ENCODE measurements around the gene NISCH.
"Not testable (repeated sequence)": the region's sequence is repeated elsewhere in the genome, so short reads cannot be mapped to it uniquely, and the experiment has no call there.

NISCH gene

DNA sequence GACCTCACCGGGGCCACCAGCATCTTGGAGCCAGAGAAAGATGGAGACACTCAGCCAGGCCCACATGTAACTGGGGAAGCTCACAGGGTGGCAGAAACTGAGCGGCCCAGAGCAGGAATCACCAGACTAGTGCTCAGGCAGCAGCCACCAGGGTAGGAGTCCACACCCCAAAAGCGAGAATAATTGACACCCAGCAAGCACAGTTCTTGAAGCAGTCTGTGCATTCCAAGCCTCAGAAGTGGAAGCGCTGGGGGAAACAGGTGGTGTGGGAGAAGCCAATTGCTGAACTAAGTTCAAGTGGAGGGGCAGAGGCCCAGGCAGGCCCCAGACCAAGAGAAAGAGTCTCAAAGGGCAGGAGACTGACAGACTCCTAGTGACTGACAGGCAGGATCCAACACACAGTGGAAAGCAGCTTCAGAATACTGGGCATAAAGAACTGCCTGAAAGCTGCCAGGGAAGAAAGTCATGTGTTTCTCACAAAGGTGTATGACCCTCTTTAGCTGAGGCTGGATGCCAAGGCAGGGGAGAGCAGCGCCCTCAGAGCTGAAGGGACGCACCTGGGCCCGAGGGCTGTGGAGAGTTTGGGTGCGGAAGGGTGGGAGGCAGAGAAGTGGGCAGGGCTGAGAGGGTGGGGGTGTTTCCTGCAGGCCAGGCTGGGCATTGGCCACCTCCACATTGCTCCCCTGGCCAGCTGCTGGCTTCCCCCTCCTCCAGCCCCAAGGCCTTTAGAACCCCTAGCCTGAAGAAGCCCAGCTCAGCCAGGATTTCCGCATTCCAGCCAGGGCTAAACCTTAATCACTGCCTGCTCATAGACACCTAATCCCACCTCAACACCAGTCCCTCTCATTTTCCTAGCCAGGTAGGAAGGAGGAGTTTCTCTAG lies 70.5 kb downstream of the NISCH start:
- DNase-seq (ENCODE audit: low read depth in 1 of 2, low spot score in 1 of 2), result no peak

DNA sequence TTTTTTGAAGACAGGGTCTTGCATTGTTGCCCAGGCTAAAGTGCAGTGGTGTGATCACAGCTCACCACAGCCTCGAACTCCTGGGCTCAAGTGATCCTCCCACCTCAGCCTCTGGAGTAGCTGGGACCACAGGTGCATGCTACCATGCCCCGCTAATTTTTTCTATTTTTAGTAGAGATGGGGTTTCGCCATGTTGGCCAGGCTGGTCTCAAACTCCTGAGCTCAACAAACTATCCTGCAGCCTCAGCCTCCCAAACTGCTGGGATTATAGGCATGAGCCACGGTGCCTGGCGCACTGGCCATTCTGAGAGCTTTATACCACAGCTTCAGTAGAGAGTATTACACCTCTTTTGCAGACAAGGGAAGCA lies 71.3 kb downstream of the NISCH start:
- not testable (repeated sequence) for DNase-seq (ENCODE audit: low read depth in 1 of 2, low spot score in 1 of 2)

DNA sequence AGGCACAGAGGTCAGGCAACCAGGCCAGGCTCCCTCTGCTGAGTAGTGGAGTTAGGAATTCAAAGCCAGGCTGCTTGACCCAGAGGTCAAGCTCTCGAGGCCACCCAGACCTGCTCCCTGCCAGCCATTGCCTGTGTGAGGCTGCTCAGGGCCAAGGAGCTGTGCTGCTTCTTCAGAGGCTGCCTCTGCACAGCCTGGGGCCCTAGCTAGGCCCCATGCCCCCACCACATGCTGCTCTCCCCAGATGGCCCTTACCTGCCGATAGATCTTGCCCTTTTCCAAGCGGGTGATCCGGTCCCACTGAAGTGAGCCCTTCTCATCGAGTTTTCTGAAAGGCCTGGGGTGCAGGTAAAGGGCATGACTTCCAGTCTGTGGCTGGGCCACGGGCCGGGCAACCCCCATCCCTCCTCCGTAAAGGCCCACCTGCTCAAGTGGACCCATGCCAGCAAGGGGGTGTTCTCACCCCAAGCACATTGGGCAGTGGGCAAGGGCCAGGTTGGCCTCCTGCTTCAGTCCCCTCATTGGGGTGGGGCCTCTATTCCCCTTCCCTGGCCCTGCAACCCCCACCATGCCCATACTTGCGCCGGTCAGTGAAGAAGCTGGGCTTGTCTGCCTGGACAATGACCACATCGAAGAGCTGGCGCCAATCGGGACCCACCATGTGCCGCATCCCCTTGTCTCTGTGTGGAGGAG lies 71.8 kb downstream of the NISCH start:
- no peak for DNase-seq (ENCODE audit: low read depth in 1 of 2, low spot score in 1 of 2)

DNA sequence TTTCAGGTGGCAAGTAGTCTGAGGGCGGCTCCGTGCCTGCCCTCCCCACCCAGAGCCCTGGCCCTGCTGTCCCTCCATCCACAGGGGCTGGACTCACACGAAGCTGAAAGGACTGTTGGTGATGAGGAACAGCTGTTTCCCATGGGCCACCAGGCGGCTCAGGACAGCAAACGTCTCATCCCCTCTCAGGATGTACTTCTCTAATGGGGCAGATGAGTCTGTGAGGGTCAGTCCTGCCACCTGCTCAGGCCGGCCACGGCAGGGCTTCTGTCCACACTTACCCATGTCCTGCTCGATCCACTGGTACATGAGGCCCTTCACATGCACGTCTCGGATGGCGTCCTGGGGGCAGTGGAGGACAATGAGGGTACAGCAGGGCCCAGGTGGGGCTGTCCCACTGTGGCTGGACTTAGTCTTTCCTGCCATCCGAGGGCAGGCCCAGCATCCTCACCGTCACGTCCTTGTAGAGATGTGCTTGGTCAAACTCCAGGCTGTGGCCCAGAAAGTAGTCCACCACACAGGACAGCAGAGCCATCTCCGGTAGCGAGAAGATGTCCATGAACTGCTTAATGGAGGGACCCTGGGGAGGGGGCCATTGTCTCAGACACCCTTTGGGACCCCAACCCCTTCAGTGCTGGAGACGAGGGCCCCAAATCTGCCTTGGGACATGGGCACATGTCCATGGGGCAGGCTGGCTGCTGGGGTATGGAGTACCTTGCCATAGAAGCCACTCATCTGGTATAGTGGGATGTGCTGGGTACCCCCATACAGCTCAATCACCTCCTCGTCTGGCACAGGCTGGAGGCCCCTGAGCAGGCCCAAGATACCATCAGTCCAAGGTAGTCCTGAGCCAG lies 72.6 kb downstream of the NISCH start:
- DNase-seq (ENCODE audit: low read depth in 1 of 2, low spot score in 1 of 2), result no peak

GRCh38 chr3:52528586-52529375 lies 73.4 kb downstream of the NISCH start:
- no peak for DNase-seq (ENCODE audit: low read depth in 1 of 2, low spot score in 1 of 2)

DNA sequence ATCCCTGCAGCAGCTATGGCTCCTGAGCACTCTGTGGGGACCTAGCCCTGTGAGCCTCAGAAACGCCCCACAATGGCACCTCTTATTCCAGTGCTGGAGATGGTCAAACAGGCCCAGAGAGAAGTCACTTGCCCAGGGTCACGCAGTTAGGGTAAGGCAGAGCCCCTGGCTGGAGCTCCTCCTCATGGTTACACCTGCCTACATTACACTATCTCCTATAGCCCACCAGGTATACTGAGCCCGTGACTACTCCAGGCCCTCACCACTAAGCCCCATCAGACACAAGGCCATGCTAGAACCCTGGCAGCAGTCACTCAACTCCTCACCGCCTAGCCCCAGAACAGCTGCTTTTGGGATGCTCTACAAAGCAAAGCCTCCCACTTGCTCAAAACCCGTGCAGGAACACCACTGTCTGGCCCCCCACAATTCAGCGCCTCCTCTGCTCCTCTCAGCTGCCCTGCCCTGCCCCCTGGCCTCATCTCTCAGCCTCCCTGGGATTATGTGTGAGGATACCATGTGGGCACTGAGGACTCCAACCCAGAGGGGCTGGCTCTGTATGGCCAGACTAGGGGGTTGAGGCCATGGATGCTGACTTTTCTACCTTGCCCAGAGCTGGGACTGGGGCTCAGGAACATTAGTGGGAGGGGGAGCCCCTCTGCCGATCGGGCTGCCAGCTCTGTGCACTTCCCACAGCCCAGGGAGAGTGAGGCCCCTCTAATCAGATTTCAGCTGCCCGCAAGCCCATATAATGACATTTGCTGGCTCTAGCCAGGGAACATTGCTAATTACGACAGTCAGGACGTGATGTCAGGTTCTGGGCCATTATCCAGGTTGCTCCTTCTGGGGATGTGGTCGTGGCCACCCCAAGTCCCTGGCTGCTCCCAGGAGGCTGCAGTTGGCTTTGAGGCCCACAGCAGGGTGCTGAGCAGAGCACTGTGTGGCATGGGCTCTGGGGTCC lies 74.3 kb downstream of the NISCH start:
- DNase-seq (ENCODE audit: low read depth in 1 of 2, low spot score in 1 of 2), result no peak

- no peak for DNase-seq (ENCODE audit: low read depth in 1 of 2, low spot score in 1 of 2)
These were observed 75.8 kb downstream of the NISCH start for GRCh38 chr3:52530918-52531826.

DNA sequence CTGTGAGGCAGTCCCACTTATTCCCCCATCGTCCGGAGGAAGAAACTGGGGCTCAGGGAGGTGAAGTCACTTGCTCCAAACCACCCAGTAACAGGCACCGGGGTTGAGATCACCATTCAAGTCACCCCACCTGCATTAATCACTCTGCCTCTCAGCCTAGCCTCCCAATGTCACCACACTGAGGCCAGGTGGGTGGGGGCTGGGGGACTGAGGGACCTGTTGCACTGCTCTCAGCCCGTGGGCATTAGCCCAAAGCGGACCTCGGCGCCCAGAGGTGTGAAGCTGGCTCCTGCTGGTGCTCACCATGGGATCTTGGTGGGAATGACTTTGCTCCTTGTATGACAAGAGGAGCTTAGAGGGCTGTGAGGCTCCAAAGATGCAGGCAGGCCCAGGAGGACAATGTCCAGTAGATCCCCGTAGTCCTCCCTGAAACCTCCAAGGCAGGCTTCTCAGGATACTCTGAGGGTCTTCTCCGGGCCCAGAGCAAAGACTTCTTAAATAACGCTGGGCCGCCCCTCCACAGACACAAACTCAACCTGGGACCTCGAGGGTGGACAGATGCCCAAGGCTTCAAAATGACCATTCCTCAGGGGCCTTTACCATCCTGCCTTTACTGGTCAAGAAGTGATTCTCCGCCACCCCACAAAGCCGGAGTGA lies 76.6 kb downstream of the NISCH start:
- no peak for DNase-seq (ENCODE audit: low read depth in 1 of 2, low spot score in 1 of 2)

GRCh38 chr3:52532517-52532837 lies 77.1 kb downstream of the NISCH start:
- DNase-seq (ENCODE audit: low read depth in 1 of 2, low spot score in 1 of 2), result no peak

DNA sequence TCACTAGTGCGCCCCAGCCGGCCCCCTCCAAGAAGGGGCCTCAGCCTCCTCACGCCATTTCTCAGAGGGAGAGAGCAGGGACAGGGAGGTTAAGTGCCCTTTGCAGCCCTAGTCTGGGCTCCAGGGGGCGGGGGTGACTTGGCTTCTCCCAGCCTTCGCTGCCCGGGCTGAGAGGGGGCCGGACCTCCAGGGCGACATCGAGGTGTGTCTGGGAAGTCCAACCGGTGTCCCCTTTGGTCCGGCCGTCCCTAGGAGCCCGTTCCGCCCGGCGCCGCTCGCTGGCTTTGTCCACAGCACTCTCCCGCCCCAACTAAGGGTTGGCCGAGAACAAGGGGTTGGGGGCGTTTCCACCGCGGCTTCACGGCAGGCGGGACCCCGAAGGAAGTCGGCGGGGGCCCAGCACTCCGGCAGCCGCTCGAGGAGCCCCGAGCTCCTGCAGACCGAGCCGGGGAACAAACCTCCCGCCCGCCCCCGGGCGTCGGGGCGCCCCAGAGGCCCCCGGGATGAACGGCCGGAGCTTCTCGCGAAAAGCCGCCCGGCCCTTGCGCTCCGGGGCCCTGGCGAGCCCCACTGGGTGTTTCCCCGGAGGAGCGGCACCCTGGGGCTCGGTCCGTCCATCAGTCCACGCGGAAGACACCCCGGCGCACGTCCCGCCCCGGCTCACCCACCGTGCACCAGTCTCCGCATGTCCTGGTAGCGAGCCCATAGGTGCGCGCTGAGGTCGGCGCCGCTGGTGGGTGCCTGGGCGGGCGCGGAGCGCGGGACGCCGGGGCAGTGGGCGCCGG lies 77.6 kb downstream of the NISCH start:
- no peak for DNase-seq (ENCODE audit: low read depth in 1 of 2, low spot score in 1 of 2)

GRCh38 chr3:52533623-52534280 lies 78.3 kb downstream of the NISCH start, which contains the start of gene NT5DC2:
Gene NT5DC2, minus strand, starts transcription at chr3:52533857. Its CDS starts 120 bp downstream, at chr3:52533737.
- peak; percentile 36 to 46 for DNase-seq (ENCODE audit: low read depth in 1 of 2, low spot score in 1 of 2)

DNA sequence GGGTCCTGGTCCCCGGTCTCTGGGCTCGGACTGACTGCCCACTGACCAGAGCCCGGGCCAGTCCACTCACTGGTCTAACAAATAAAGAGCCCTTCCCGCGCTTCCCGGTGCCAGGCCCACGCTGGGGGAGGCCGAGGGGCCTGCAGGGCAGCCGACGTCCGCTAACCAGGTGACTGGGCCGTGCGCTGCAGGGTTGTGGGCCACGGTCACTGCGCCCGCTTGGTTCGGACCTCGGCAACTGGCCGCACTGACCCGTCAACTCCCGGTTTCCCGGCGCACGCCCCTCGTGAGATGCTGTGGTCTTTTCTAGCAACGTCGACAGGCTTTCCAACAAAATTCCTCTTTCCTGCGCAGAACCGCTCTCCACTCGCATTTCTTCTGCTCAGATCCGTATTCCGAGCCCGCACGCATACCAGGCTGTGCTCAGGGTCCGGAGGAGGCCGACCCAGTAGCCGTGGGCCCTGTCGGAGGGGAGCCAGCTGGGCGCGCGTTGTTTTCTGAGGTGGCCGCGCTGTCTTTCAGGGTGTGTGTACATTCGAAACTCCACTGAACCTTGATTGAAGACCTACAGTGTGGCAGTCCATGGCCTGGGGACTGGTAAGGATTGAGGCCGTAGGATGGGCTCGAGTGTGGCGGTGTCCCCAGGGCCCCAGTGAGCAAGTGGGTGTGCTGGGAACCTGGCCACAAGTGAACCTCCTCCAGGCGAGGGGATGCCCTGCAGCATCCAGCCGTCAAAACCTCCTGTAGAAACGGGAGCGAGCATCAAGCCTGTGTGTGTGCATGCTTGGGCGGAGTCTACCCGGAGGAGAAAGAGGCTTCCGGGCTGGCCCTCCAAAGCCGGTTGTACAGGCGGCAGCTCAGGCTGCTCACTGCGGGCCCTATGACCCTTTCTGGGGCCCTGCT lies 79.1 kb downstream of the NISCH start:
- no peak for DNase-seq (ENCODE audit: low read depth in 1 of 2, low spot score in 1 of 2)

GRCh38 chr3:52535411-52536111 lies 80.2 kb downstream of the NISCH start:
- no peak for DNase-seq (ENCODE audit: low read depth in 1 of 2, low spot score in 1 of 2)

GRCh38 chr3:52536112-52536368 lies 80.6 kb downstream of the NISCH start:
- DNase-seq (ENCODE audit: low read depth in 1 of 2, low spot score in 1 of 2), result no peak

GRCh38 chr3:52536369-52537164 lies 81.2 kb downstream of the NISCH start, which contains the start of gene UQCC5:
Gene UQCC5, plus strand, starts transcription at chr3:52536605. Its CDS starts 151 bp downstream, at chr3:52536756.
- DNase-seq (ENCODE audit: low read depth in 1 of 2, low spot score in 1 of 2), result peak; percentile 94 to 96

Data from activated CD4-positive, alpha-beta T cell treated with anti-CD3 and anti-CD28 coated beads, Interleukin-2, amount 50 U/mL, for 24 hours (primary cell).